HepG2 (cell line): ENCODE results near the gene SLC13A3. TPM values are rescaled to one million over a fixed set of nuclear protein-coding genes. Genes with fewer than 3 reads are reported as not detected.

Source experiments
- ATF1 ChIP-seq: IDR thresholded peaks from 2 replicates; pipeline ENCODE4 v1.6.1; 2016; ENCODE audit warnings: mild to moderate bottlenecking, control low read depth
- ATRX ChIP-seq: sonication (generic); formaldehyde crosslinking; IDR thresholded peaks from 2 replicates; pipeline ENCODE4 v1.4.0; 2020; ENCODE audit warnings: missing genetic modification reagents, borderline replicate concordance
- HNRNPH1 ChIP-seq: fragments of 200-400 bp; formaldehyde crosslinking; optimal IDR thresholded peaks from 2 replicates; pipeline ENCODE3; 2017; ENCODE audit warnings: mild to moderate bottlenecking, low read depth, low read length
- HOXA3 ChIP-seq: sonication (generic); formaldehyde crosslinking; IDR thresholded peaks from 2 replicates; pipeline ENCODE4 v1.5.0; 2020; ENCODE audit warnings: missing genetic modification reagents
- U2AF2 ChIP-seq: fragments of 200-400 bp; formaldehyde crosslinking; IDR thresholded peaks from 2 replicates; pipeline ENCODE4 v1.6.1; 2017; ENCODE audit warnings: low read depth, mild to moderate bottlenecking, low read length
- ZNF576 ChIP-seq: sonication (generic); formaldehyde crosslinking; IDR thresholded peaks from 2 replicates; pipeline ENCODE4 v1.4.0; 2020; ENCODE audit warnings: mild to moderate bottlenecking, missing genetic modification reagents
- ZNF773 ChIP-seq: sonication (generic); formaldehyde crosslinking; IDR thresholded peaks from 2 replicates; pipeline ENCODE4 v1.4.0; 2020; ENCODE audit warnings: missing genetic modification reagents, borderline replicate concordance
- ZZZ3 ChIP-seq: sonication (generic); formaldehyde crosslinking; IDR thresholded peaks from 2 replicates; pipeline ENCODE4 v1.4.0; 2020; ENCODE audit warnings: missing genetic modification reagents, mild to moderate bottlenecking, borderline replicate concordance
- polyA plus RNA-seq, 8 experiments: library from polyadenylated mRNA; depleted of rRNA in 3 of 8; stranded (reverse) in 7 of 8; unstranded in 1 of 8; fragments of >200 nt; fragmentation: Illumina TruSeq in 4 of 8; extraction: Trizol in 4 of 8; gene quantifications; 2 replicates each; pipeline versions ENCODE4 v1.2.1 to v1.2.3, GENCODE V29; 2011 to 2016; ENCODE audit warnings: low read depth in 4 of 8, missing spikeins in 1 of 8, mixed read lengths in 1 of 8; ENCODE audit not compliant: insufficient read depth in 1 of 8
- total RNA-seq, 5 experiments: library from RNA; depleted of rRNA; stranded (reverse); fragments of >200 nt; fragmentation: Illumina TruSeq; extraction: Trizol; gene quantifications; 2 replicates each; pipeline ENCODE4 v1.2.3, GENCODE V29; 2016; ENCODE audit warnings: low read depth in 1 of 5
- TF ChIP-seq, protein P1 (sequence below): sonication (generic); formaldehyde crosslinking; conservative IDR thresholded peaks from 2 replicates; pipeline ENCODE4 v1.4.0; 2020; ENCODE audit warnings: mild to moderate bottlenecking, missing genetic modification reagents, moderate library complexity
- TF ChIP-seq, protein P2 (sequence below): sonication (generic); formaldehyde crosslinking; conservative IDR thresholded peaks from 2 replicates; pipeline ENCODE4 v1.8.0; 2022; ENCODE audit warnings: missing genetic modification reagents
- TF ChIP-seq, protein P3 (sequence below): sonication (generic); formaldehyde crosslinking; IDR thresholded peaks from 2 replicates; pipeline ENCODE4 v1.4.0; 2020; ENCODE audit warnings: missing genetic modification reagents
- TF ChIP-seq, protein P4 (sequence below): sonication (generic); formaldehyde crosslinking; IDR thresholded peaks from 2 replicates; pipeline ENCODE4 v1.8.1; 2023; ENCODE audit warnings: missing genetic modification reagents, mild to moderate bottlenecking, borderline replicate concordance
- TF ChIP-seq, protein P5 (sequence below): sonication (generic); formaldehyde crosslinking; IDR thresholded peaks from 2 replicates; pipeline ENCODE4 v1.5.0; 2020; ENCODE audit warnings: missing genetic modification reagents, mild to moderate bottlenecking, borderline replicate concordance

SLC13A3 gene
- total and polyA plus RNA-seq, 2 of the 13 experiments (the other 11 are each of a cell fraction or from before 2014, with no cell fraction given) = 66.5 to 76.0 TPM

DNA sequence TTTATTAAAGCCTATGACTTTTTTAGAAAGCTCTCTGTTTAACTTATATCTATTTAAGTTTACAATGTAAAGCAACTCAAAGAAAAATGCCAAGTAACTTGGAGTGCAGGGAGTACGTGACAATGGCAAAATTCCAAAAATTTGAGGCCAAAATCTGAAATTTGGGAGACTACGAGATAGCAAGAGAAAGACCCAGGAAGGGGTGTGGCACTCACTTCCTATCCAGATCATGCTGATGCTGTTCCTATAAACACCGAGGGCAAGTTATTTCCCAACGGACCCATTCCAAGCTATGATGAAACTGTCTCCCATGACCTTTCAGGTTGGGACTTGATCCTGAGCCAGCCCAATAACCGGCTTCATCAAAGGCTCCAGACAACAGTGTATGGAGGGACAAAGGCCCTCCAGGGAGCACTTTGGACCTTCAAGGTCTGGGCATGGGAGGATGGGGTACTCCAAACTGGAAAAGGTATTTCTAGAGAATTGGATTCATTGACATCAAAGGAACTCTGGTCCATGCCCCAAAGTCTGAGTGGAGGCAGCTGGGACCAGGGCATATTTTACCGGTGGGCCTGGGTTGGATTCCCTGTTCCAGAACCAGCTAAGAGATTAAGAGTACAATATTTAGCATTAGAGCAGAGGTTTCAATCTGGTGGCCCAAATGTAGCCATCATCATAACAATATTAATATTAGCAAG lies 15.7 kb upstream of the SLC13A3 start (continued):
- TF ChIP-seq, protein P1, sequence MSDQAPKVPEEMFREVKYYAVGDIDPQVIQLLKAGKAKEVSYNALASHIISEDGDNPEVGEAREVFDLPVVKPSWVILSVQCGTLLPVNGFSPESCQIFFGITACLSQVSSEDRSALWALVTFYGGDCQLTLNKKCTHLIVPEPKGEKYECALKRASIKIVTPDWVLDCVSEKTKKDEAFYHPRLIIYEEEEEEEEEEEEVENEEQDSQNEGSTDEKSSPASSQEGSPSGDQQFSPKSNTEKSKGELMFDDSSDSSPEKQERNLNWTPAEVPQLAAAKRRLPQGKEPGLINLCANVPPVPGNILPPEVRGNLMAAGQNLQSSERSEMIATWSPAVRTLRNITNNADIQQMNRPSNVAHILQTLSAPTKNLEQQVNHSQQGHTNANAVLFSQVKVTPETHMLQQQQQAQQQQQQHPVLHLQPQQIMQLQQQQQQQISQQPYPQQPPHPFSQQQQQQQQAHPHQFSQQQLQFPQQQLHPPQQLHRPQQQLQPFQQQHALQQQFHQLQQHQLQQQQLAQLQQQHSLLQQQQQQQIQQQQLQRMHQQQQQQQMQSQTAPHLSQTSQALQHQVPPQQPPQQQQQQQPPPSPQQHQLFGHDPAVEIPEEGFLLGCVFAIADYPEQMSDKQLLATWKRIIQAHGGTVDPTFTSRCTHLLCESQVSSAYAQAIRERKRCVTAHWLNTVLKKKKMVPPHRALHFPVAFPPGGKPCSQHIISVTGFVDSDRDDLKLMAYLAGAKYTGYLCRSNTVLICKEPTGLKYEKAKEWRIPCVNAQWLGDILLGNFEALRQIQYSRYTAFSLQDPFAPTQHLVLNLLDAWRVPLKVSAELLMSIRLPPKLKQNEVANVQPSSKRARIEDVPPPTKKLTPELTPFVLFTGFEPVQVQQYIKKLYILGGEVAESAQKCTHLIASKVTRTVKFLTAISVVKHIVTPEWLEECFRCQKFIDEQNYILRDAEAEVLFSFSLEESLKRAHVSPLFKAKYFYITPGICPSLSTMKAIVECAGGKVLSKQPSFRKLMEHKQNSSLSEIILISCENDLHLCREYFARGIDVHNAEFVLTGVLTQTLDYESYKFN = peak; percentile 100
- TF ChIP-seq ZNF576 (no peak; the same call in 1 of the 2 replicates), ZNF773 (CRISPR knock-in tag) (0 out of 2 replicates have a peak, but pooled peaks have one; percentile 22), U2AF2 (no peak), ATRX (CRISPR knock-in tag) (no peak), HOXA3 (CRISPR knock-in tag) (peak; percentile 98), ATF1 (CRISPR knock-in tag) (peak; percentile 92), HNRNPH1 (peak; percentile 28), ZZZ3 (no peak)
- TF ChIP-seq, protein P2, sequence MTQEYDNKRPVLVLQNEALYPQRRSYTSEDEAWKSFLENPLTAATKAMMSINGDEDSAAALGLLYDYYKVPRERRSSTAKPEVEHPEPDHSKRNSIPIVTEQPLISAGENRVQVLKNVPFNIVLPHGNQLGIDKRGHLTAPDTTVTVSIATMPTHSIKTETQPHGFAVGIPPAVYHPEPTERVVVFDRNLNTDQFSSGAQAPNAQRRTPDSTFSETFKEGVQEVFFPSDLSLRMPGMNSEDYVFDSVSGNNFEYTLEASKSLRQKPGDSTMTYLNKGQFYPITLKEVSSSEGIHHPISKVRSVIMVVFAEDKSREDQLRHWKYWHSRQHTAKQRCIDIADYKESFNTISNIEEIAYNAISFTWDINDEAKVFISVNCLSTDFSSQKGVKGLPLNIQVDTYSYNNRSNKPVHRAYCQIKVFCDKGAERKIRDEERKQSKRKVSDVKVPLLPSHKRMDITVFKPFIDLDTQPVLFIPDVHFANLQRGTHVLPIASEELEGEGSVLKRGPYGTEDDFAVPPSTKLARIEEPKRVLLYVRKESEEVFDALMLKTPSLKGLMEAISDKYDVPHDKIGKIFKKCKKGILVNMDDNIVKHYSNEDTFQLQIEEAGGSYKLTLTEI (CRISPR knock-in tag) = no peak
- TF ChIP-seq, protein P3, sequence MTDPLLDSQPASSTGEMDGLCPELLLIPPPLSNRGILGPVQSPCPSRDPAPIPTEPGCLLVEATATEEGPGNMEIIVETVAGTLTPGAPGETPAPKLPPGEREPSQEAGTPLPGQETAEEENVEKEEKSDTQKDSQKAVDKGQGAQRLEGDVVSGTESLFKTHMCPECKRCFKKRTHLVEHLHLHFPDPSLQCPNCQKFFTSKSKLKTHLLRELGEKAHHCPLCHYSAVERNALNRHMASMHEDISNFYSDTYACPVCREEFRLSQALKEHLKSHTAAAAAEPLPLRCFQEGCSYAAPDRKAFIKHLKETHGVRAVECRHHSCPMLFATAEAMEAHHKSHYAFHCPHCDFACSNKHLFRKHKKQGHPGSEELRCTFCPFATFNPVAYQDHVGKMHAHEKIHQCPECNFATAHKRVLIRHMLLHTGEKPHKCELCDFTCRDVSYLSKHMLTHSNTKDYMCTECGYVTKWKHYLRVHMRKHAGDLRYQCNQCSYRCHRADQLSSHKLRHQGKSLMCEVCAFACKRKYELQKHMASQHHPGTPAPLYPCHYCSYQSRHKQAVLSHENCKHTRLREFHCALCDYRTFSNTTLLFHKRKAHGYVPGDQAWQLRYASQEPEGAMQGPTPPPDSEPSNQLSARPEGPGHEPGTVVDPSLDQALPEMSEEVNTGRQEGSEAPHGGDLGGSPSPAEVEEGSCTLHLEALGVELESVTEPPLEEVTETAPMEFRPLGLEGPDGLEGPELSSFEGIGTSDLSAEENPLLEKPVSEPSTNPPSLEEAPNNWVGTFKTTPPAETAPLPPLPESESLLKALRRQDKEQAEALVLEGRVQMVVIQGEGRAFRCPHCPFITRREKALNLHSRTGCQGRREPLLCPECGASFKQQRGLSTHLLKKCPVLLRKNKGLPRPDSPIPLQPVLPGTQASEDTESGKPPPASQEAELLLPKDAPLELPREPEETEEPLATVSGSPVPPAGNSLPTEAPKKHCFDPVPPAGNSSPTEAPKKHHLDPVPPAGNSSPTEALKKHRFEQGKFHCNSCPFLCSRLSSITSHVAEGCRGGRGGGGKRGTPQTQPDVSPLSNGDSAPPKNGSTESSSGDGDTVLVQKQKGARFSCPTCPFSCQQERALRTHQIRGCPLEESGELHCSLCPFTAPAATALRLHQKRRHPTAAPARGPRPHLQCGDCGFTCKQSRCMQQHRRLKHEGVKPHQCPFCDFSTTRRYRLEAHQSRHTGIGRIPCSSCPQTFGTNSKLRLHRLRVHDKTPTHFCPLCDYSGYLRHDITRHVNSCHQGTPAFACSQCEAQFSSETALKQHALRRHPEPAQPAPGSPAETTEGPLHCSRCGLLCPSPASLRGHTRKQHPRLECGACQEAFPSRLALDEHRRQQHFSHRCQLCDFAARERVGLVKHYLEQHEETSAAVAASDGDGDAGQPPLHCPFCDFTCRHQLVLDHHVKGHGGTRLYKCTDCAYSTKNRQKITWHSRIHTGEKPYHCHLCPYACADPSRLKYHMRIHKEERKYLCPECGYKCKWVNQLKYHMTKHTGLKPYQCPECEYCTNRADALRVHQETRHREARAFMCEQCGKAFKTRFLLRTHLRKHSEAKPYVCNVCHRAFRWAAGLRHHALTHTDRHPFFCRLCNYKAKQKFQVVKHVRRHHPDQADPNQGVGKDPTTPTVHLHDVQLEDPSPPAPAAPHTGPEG (CRISPR knock-in tag) = peak; percentile 96
- TF ChIP-seq, protein P4, sequence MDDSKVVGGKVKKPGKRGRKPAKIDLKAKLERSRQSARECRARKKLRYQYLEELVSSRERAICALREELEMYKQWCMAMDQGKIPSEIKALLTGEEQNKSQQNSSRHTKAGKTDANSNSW (CRISPR knock-in tag) = no peak; the same call in 1 of the 2 replicates
- TF ChIP-seq, protein P5, sequence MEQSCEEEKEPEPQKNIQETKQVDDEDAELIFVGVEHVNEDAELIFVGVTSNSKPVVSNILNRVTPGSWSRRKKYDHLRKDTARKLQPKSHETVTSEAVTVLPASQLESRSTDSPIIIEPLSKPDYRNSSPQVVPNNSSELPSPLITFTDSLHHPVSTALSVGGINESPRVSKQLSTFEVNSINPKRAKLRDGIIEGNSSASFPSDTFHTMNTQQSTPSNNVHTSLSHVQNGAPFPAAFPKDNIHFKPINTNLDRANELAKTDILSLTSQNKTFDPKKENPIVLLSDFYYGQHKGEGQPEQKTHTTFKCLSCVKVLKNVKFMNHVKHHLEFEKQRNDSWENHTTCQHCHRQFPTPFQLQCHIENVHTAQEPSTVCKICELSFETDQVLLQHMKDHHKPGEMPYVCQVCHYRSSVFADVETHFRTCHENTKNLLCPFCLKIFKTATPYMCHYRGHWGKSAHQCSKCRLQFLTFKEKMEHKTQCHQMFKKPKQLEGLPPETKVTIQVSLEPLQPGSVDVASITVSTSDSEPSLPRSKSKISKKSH = no peak
